Esophagus squamous epithelium (tissue), 4 donors: ENCODE measurements around the gene SLC45A1.

Source experiments
- POLR2A ChIP-seq, 4 donors: fragments of 450-650 bp; IDR thresholded peaks; one replicate each; pipeline ENCODE4 v1.6.1; 2017; ENCODE audit warnings: antibody characterized with exemption in 4 of 4, mild to moderate bottlenecking in 4 of 4, moderate library complexity in 3 of 4
- TF ChIP-seq, protein P1 (sequence below), 6 experiments: fragments of 450-650 bp in 4 of 6; fragments of 200-600 bp in 2 of 6; sonication (generic) in 2 of 6; IDR thresholded peaks; one replicate each; pipeline ENCODE4 v1.5.1; 2016 to 2019; ENCODE audit warnings: antibody characterized with exemption in 6 of 6, mild to moderate bottlenecking in 4 of 6, moderate library complexity in 4 of 6

- TF ChIP-seq, protein P1, sequence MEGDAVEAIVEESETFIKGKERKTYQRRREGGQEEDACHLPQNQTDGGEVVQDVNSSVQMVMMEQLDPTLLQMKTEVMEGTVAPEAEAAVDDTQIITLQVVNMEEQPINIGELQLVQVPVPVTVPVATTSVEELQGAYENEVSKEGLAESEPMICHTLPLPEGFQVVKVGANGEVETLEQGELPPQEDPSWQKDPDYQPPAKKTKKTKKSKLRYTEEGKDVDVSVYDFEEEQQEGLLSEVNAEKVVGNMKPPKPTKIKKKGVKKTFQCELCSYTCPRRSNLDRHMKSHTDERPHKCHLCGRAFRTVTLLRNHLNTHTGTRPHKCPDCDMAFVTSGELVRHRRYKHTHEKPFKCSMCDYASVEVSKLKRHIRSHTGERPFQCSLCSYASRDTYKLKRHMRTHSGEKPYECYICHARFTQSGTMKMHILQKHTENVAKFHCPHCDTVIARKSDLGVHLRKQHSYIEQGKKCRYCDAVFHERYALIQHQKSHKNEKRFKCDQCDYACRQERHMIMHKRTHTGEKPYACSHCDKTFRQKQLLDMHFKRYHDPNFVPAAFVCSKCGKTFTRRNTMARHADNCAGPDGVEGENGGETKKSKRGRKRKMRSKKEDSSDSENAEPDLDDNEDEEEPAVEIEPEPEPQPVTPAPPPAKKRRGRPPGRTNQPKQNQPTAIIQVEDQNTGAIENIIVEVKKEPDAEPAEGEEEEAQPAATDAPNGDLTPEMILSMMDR (IDR thresholded peaks at IDR 0.05), result no peak
- no peak for TF ChIP-seq POLR2A (IDR thresholded peaks at IDR 0.05)
Measured at GRCh38 chr1:8311068-8311718, 6.7 kb upstream of the SLC45A1 start.
